Fibroblast of lung (primary cell): ENCODE results near the gene GTF2A2. TPM values are rescaled to one million over a fixed set of nuclear protein-coding genes. Genes with fewer than 3 reads are reported as not detected.

ENCODE experiments used
- DNase-seq, 2 donors: peaks; one replicate each; pipeline versions ENCODE4 v3.0.0 to v3.0.0-alpha.2; 2010; ENCODE audit warnings: low read depth in 2 of 2
- H2AFZ ChIP-seq: 2 replicates; pipeline ENCODE4 v1.5.1; 2012; ENCODE audit warnings: low read length, control low read depth, inconsistent platforms
- H3K27ac ChIP-seq: 2 replicates; pipeline ENCODE4 v1.5.1; 2011; ENCODE audit warnings: low read length, control low read depth; ENCODE audit not compliant: insufficient read depth
- H3K27me3 ChIP-seq: 2 replicates; pipeline ENCODE4 v1.5.1; 2011; ENCODE audit warnings: mild to moderate bottlenecking, low read length; ENCODE audit not compliant: control insufficient read depth, insufficient read depth
- H3K36me3 ChIP-seq: 2 replicates; pipeline ENCODE4 v1.5.1; 2011; ENCODE audit warnings: low read length; ENCODE audit not compliant: control insufficient read depth, insufficient read depth
- H3K4me1 ChIP-seq: 2 replicates; pipeline ENCODE4 v1.5.1; 2011; ENCODE audit warnings: low read length; ENCODE audit not compliant: control insufficient read depth, insufficient read depth; ENCODE audit errors: extremely low read depth
- H3K4me2 ChIP-seq: 2 replicates; pipeline ENCODE4 v1.5.1; 2011; ENCODE audit warnings: low read length, control low read depth; ENCODE audit not compliant: insufficient read depth; ENCODE audit errors: extremely low read depth
- H3K4me3 ChIP-seq, 4 experiments: fragments of 200-600 bp in 1 of 4; sonication (generic) in 1 of 4; replicated peaks in 1 of 4; 2 replicates each; pipeline ENCODE4 v1.5.1; 2011 to 2016; ENCODE audit warnings: low read length in 4 of 4, low read depth in 3 of 4, mild to moderate bottlenecking in 3 of 4, control low read depth in 2 of 4, inconsistent platforms in 1 of 4, mixed read lengths in 1 of 4; ENCODE audit not compliant: insufficient read depth in 1 of 4; ENCODE audit errors: control extremely low read depth in 1 of 4
- H3K79me2 ChIP-seq: 2 replicates; pipeline ENCODE4 v1.5.1; 2012; ENCODE audit warnings: mild to moderate bottlenecking, low read length, inconsistent platforms; ENCODE audit not compliant: control insufficient read depth, insufficient read depth
- H3K9ac ChIP-seq: 2 replicates; pipeline ENCODE4 v1.5.1; 2011; ENCODE audit warnings: mild to moderate bottlenecking, low read length, control low read depth; ENCODE audit not compliant: insufficient read depth
- H3K9me3 ChIP-seq: 2 replicates; pipeline ENCODE4 v1.5.1; 2012; ENCODE audit warnings: low read depth, low read length; ENCODE audit not compliant: control insufficient read depth, insufficient read depth
- H4K20me1 ChIP-seq: 2 replicates; pipeline ENCODE4 v1.5.1; 2011; ENCODE audit warnings: low read length; ENCODE audit not compliant: control insufficient read depth, insufficient read depth; ENCODE audit errors: extremely low read depth
- CTCF ChIP-seq, 2 donors: IDR thresholded peaks in 1 of 2; conservative IDR thresholded peaks in 1 of 2; 1 replicate in 1 of 2; 2 replicates in 1 of 2; pipeline ENCODE4 v1.5.1; 2011 to 2012; ENCODE audit warnings: low read length in 2 of 2, control low read depth in 1 of 2, inconsistent platforms in 1 of 2, low read depth in 1 of 2, mild to moderate bottlenecking in 1 of 2
- EZH2 ChIP-seq: IDR thresholded peaks from 2 replicates; pipeline ENCODE4 v1.5.1; 2012; ENCODE audit warnings: low read length, control low read depth, mild to moderate bottlenecking; ENCODE audit errors: missing control alignments
- polyA plus RNA-seq, 2 donors: library from polyadenylated mRNA; depleted of rRNA in 1 of 2; stranded (reverse) in 1 of 2; unstranded in 1 of 2; fragments of >200 nt; gene quantifications; 2 replicates each; pipeline ENCODE4 v1.2.1, GENCODE V29; 2011 to 2012; ENCODE audit warnings: missing spikeins in 1 of 2
- total RNA-seq: library from RNA; depleted of rRNA; stranded (reverse); fragments of >200 nt; gene quantifications from 2 replicates; pipeline ENCODE4 v1.2.1, GENCODE V29; 2014

Gene GTF2A2
- total and polyA plus RNA-seq, 2 donors (not counting 1 experiment from before 2014, with no cell fraction given) = 49.7 to 66.2 TPM

- no peak overlapping the region for H3K9ac ChIP-seq
- H3K4me1 ChIP-seq = peaks cover 21% of the 10 kb centered on the region
- no peaks in the 10 kb centered on the region for H3K9me3 ChIP-seq
- H3K27me3 ChIP-seq = no peaks in the 10 kb centered on the region
- peaks cover 67% of the 10 kb centered on the region for H3K79me2 ChIP-seq
- peaks cover 4% of the 10 kb centered on the region for H4K20me1 ChIP-seq
- peak overlapping the region; percentile 59 for H3K4me2 ChIP-seq
- TF ChIP-seq EZH2 (no peak), CTCF (conservative IDR thresholded peaks at IDR 0.05 in 1 of 2, IDR thresholded peaks at IDR 0.05 in 1 of 2; ENCODE audit: low read depth in 1 of 2, low read length in 2 of 2) (no peak)
- peaks cover 2% of the 10 kb centered on the region for H3K36me3 ChIP-seq
- peak overlapping the region; percentile 50 for H3K27ac ChIP-seq
- no peak overlapping the region for H2AFZ ChIP-seq
- peak overlapping the region in 1 of 4 experiments; percentile 31 for H3K4me3 ChIP-seq
- no peak for DNase-seq
Observed at GRCh38 chr15:59686389-59686788, 29.1 kb upstream of the GTF2A2 start.

- Histone ChIP-seq H3K36me3 (peaks cover 4% of the 10 kb centered on the region), H3K9me3 (no peaks in the 10 kb centered on the region), H3K27ac (peak overlapping the region; percentile 50), H3K4me2 (peak overlapping the region; percentile 64), H4K20me1 (peaks cover 4% of the 10 kb centered on the region), H2AFZ (no peak overlapping the region), H3K4me1 (peaks cover 21% of the 10 kb centered on the region), H3K4me3 (peak overlapping the region in 2 of 4 experiments; percentile 9 to 31), H3K9ac (no peak overlapping the region), H3K79me2 (peaks cover 69% of the 10 kb centered on the region), H3K27me3 (no peaks in the 10 kb centered on the region)
- DNase-seq = peak; percentile 28 to 56
- no peak for TF ChIP-seq CTCF (conservative IDR thresholded peaks at IDR 0.05 in 1 of 2, IDR thresholded peaks at IDR 0.05 in 1 of 2; ENCODE audit: low read depth in 1 of 2, low read length in 2 of 2)
- no peak for TF ChIP-seq EZH2
Observed at GRCh38 chr15:59685737-59686297, 28.5 kb upstream of the GTF2A2 start.

GRCh38 chr15:59680870-59681269, 23.6 kb upstream of the GTF2A2 start:
- peaks cover 12% of the 10 kb centered on the region for H3K36me3 ChIP-seq
- no peaks in the 10 kb centered on the region for H3K27me3 ChIP-seq
- DNase-seq = no peak
- H3K9ac ChIP-seq = no peak overlapping the region
- peaks cover 37% of the 10 kb centered on the region for H3K79me2 ChIP-seq
- H3K27ac ChIP-seq = no peak overlapping the region
- no peak overlapping the region for H3K4me2 ChIP-seq
- peaks cover 4% of the 10 kb centered on the region for H4K20me1 ChIP-seq
- TF ChIP-seq EZH2 (no peak), CTCF (conservative IDR thresholded peaks at IDR 0.05 in 1 of 2, IDR thresholded peaks at IDR 0.05 in 1 of 2; ENCODE audit: low read depth in 1 of 2, low read length in 2 of 2) (no peak)
- peaks cover 7% of the 10 kb centered on the region for H3K4me1 ChIP-seq
- no peak overlapping the region for H2AFZ ChIP-seq
- no peaks in the 10 kb centered on the region for H3K9me3 ChIP-seq
- no peak overlapping the region for H3K4me3 ChIP-seq
